GM10266 (cell line): ENCODE data around the gene NAV3.

ENCODE experiments used
- DNase-seq: peaks from one replicate; pipeline ENCODE4 v3.0.0; 2012; ENCODE audit errors: extremely low spot score
- CTCF ChIP-seq: IDR thresholded peaks from 2 replicates; pipeline ENCODE4 v1.5.1; 2012; ENCODE audit warnings: mild to moderate bottlenecking, low read depth; ENCODE audit not compliant: control insufficient read depth, insufficient read depth; ENCODE audit errors: missing control alignments

NAV3 gene

GRCh38 chr12:77830583-77831351, at the start of gene NAV3:
TSS of gene NAV3 (plus strand) at chr12:77830894. CDS start at chr12:77831462, 568 bp downstream.
- TF ChIP-seq CTCF, result no peak
- DNase-seq, result no peak

- DNase-seq, result no peak
- no peak for TF ChIP-seq CTCF
Observed at GRCh38 chr12:77782034-77782433, 48.7 kb upstream of the NAV3 start.

GRCh38 chr12:77782766-77783165, 47.9 kb upstream of the NAV3 start:
- TF ChIP-seq CTCF, result no peak
- DNase-seq, result no peak

GRCh38 chr12:77785211-77785610, 45.5 kb upstream of the NAV3 start:
- TF ChIP-seq CTCF, result no peak
- DNase-seq, result no peak

- TF ChIP-seq CTCF, result no peak
- no peak for DNase-seq
Observed at GRCh38 chr12:77786675-77787074, 44.0 kb upstream of the NAV3 start.

GRCh38 chr12:77788231-77789168, 42.2 kb upstream of the NAV3 start:
- no peak for TF ChIP-seq CTCF
- no peak for DNase-seq
